Measurements from ENCODE around the gene DLG2. TPM values are rescaled to one million over a fixed set of nuclear protein-coding genes. Genes with fewer than 3 reads are reported as not detected.

DLG2 gene
- total RNA-seq, 3 donors from 2014 or later = 4.3 to 12.3 (median 6.9) TPM

DNA sequence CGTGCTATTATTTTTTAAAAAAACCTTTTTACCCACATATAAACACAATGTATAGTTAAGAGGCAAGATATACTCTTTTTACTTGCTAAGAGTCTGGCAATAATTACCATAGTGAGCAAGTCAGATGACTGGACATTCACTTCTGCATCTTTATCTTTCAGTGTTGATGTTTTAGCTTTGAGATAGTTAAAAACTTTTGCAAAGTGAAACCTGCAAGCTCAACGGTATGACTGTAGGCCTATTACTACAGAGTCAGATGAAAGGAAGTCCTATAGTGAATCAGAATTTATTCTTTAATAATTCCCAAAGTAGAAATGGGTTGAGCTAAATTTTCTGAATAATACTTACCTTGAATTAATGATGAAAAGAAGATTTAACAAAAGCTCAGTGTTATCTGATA is 2104.2 kb downstream of the DLG2 start:
- H3K4me1 ChIP-seq = no peaks in the 10 kb centered on the region
- no peaks in the 10 kb centered on the region for H3K36me3 ChIP-seq
- no peaks in the 10 kb centered on the region for H3K9me3 ChIP-seq
- no peak for DNase-seq (ENCODE audit: low spot score in 2 of 2)
- no peak overlapping the region for H3K27ac ChIP-seq
- H3K27me3 ChIP-seq = no peaks in the 10 kb centered on the region
- intact Hi-C loops (cut with DNase I; ENCODE audit: low total_unique reads) = no loop called here
- TF ChIP-seq CTCF (IDR thresholded peaks at IDR 0.05) = no peak
- H3K4me3 ChIP-seq = no peak overlapping the region

- Histone ChIP-seq H3K4me3 (no peak overlapping the region), H3K36me3 (no peaks in the 10 kb centered on the region), H3K9me3 (no peaks in the 10 kb centered on the region), H3K4me1 (no peaks in the 10 kb centered on the region), H3K27ac (no peak overlapping the region), H3K27me3 (no peaks in the 10 kb centered on the region)
- no peak for DNase-seq (ENCODE audit: low spot score in 2 of 2)
- TF ChIP-seq POLR2AphosphoS5 (IDR thresholded peaks at IDR 0.05) (no peak), POLR2A (IDR thresholded peaks at IDR 0.05) (no peak), CTCF (IDR thresholded peaks at IDR 0.05) (no peak)
- intact Hi-C loops (cut with DNase I; ENCODE audit: low total_unique reads) = no loop called here
Observed at GRCh38 chr11:83521647-83522596, 2105.2 kb downstream of the DLG2 start.

- Histone ChIP-seq H3K27ac (no peak overlapping the region), H3K36me3 (no peaks in the 10 kb centered on the region), H3K27me3 (no peaks in the 10 kb centered on the region), H3K4me3 (no peak overlapping the region), H3K9me3 (no peaks in the 10 kb centered on the region), H3K4me1 (no peaks in the 10 kb centered on the region)
- no peak for DNase-seq (ENCODE audit: low spot score in 2 of 2)
- intact Hi-C loops (cut with DNase I; ENCODE audit: low total_unique reads) = no loop called here
- TF ChIP-seq CTCF (IDR thresholded peaks at IDR 0.05) (no peak), POLR2AphosphoS5 (IDR thresholded peaks at IDR 0.05) (no peak), POLR2A (IDR thresholded peaks at IDR 0.05) (no peak)
Observed at GRCh38 chr11:83520849-83521248, 2106.3 kb downstream of the DLG2 start.

DNA sequence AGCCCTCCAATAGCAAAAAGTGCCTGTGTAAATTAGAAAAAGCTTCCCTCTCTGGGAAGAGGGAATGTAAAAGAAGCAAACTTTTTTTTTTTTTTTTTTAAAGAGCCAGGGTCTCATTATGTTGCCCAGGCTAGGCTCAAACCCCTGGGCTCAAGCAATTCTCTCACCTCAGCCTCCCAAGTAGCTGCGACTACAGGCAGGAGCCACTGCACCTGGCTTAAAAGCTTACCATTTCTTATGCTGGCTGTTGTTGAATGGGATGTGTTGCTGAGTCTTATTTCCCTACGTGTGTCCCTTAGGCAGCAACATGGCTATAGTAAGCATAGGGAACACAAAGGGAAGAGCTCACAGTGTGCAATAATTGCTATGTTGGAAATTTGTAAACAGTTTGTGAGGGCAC is 2115.5 kb downstream of the DLG2 start:
- no peak for DNase-seq (ENCODE audit: low spot score in 2 of 2)
- Histone ChIP-seq H3K4me3 (no peak overlapping the region), H3K4me1 (no peaks in the 10 kb centered on the region), H3K27me3 (no peaks in the 10 kb centered on the region), H3K9me3 (no peaks in the 10 kb centered on the region), H3K27ac (no peak overlapping the region), H3K36me3 (no peaks in the 10 kb centered on the region)
- TF ChIP-seq POLR2AphosphoS5 (IDR thresholded peaks at IDR 0.05) (no peak), POLR2A (IDR thresholded peaks at IDR 0.05) (no peak), CTCF (IDR thresholded peaks at IDR 0.05) (no peak)
- intact Hi-C loops (cut with DNase I; ENCODE audit: low total_unique reads) = no loop called here
